GM18907 (cell line): ENCODE data around the gene SPATA12.
A peak's percentile ranks its signal among the peaks of the same experiment; 100 is the strongest.

Experiments used
- ATAC-seq: cut with Tn5 transposase; IDR thresholded peaks from one replicate; pipeline ENCODE4 v1.9.1; 2021; ENCODE audit warnings: mild to moderate bottlenecking, moderate library complexity; ENCODE audit not compliant: unreplicated experiment

The SPATA12 gene

GRCh38 chr3:57052662-57053061 is 7.8 kb upstream of the SPATA12 start:
- ATAC-seq: no peak

GRCh38 chr3:57053122-57053521 is 7.3 kb upstream of the SPATA12 start:
- no peak for ATAC-seq

- ATAC-seq: no peak
Observed at GRCh38 chr3:57057351-57057750, 3.1 kb upstream of the SPATA12 start.

- no peak for ATAC-seq
Observed at GRCh38 chr3:57059411-57059810, 1.1 kb upstream of the SPATA12 start.

GRCh38 chr3:57061556-57061955 is 1.1 kb downstream of the SPATA12 start:
- ATAC-seq: no peak

- ATAC-seq: no peak
Observed at GRCh38 chr3:57062101-57062631, 1.7 kb downstream of the SPATA12 start.

GRCh38 chr3:57063032-57063431 is 2.6 kb downstream of the SPATA12 start:
- ATAC-seq: no peak

- no peak for ATAC-seq
Observed at GRCh38 chr3:57064001-57064400, 3.5 kb downstream of the SPATA12 start.

GRCh38 chr3:57064572-57064971 is 4.1 kb downstream of the SPATA12 start:
- ATAC-seq: no peak

GRCh38 chr3:57065588-57065987 is 5.1 kb downstream of the SPATA12 start:
- ATAC-seq: no peak

GRCh38 chr3:57066471-57066870 is 6.0 kb downstream of the SPATA12 start:
- no peak for ATAC-seq

GRCh38 chr3:57068437-57069089 is 8.1 kb downstream of the SPATA12 start:
- peak; percentile 99 for ATAC-seq

GRCh38 chr3:57069503-57069902 is 9.0 kb downstream of the SPATA12 start:
- no peak for ATAC-seq

GRCh38 chr3:57073628-57074027 is 13.2 kb downstream of the SPATA12 start:
- ATAC-seq: no peak

- ATAC-seq: no peak
Observed at GRCh38 chr3:57074135-57074534, 13.7 kb downstream of the SPATA12 start.

- ATAC-seq: no peak
Observed at GRCh38 chr3:57076422-57076951, 16.0 kb downstream of the SPATA12 start.

GRCh38 chr3:57077630-57078343 is 17.3 kb downstream of the SPATA12 start:
- ATAC-seq: no peak

GRCh38 chr3:57078344-57078634 is 17.8 kb downstream of the SPATA12 start:
- ATAC-seq: no peak

- ATAC-seq: no peak
Observed at GRCh38 chr3:57078635-57079473, 18.4 kb downstream of the SPATA12 start.

- ATAC-seq: no peak
Observed at GRCh38 chr3:57079474-57079831, 19.0 kb downstream of the SPATA12 start.

- no peak for ATAC-seq
Observed at GRCh38 chr3:57080171-57080570, 19.7 kb downstream of the SPATA12 start.

GRCh38 chr3:57081173-57081572 is 20.7 kb downstream of the SPATA12 start:
- ATAC-seq: no peak
